Right cardiac atrium (tissue), 5 donors: Measurements from ENCODE around the gene FNDC3B. TPM values are rescaled to one million over a fixed set of nuclear protein-coding genes. Genes with fewer than 3 reads are reported as not detected.

Experiments used
- ATAC-seq, 2 donors: fragments of 200-7000 bp; cut with Tn5 transposase; one replicate each; pipeline versions ENCODE4 v1.8.0 to v1.9.1; 2020; ENCODE audit warnings: moderate library complexity in 2 of 2, mild to moderate bottlenecking in 1 of 2
- DNase-seq, 3 donors: peaks; one replicate each; pipeline ENCODE4 v3.0.0-alpha.2; 2020
- H3K27ac ChIP-seq: one replicate; pipeline ENCODE4 v1.5.1; 2013; ENCODE audit warnings: mild to moderate bottlenecking, low read length, control low read depth, moderate library complexity
- H3K27me3 ChIP-seq: one replicate; pipeline ENCODE4 v1.6.1; 2013; ENCODE audit not compliant: control insufficient read depth, insufficient read depth
- H3K4me1 ChIP-seq: one replicate; pipeline ENCODE4 v1.6.1; 2013; ENCODE audit warnings: low read length; ENCODE audit not compliant: control insufficient read depth, insufficient read depth
- H3K4me3 ChIP-seq: one replicate; pipeline ENCODE4 v1.5.1; 2013; ENCODE audit warnings: low read length, control low read depth
- H3K9me3 ChIP-seq: one replicate; pipeline ENCODE4 v1.6.1; 2013; ENCODE audit warnings: low read length; ENCODE audit not compliant: control insufficient read depth
- WGBS: extraction: QIAGEN DNeasy Blood & Tissue Kit; methylation state at CpG from one replicate; pipeline ENCODE4 v1.1.7; 2013; 5-methylcytosine and 5-hydroxymethylcytosine counted together
- intact Hi-C, 4 donors: fragments of 100-400 bp; cut with DNase I; formaldehyde crosslinking; loops; one replicate each; pipeline versions ENCODE4 v1.11.0 to v1.14.0; 2022 to 2023
- polyA plus RNA-seq: library from polyadenylated mRNA; stranded (reverse); fragments of 200-250 nt; gene quantifications from one replicate; pipeline ENCODE4 v1.2.3, GENCODE V29; 2013
- total RNA-seq, 4 donors: library from RNA; stranded (reverse); fragmentation: NEBNext Ultra II Directional; extraction: Animal tissue kit (Norgen Biotek cat#: 25700); gene quantifications; one replicate each; pipeline ENCODE4 v1.2.1, GENCODE V29; 2021
- donor health status: healthy with polysubstance abuse.
- donor health status: DM: no; HTN: yes; CAD: no.
- donor health status: DM: no; HTN: no; CAD: no.
- donor health status: DM: no; HTN: yes; CAD: no; lungs with severe emphysema.
- donor health status: DM: yes; HTN: yes; CAD: no.

FNDC3B gene
- total and polyA plus RNA-seq, 5 donors = 15.8 to 117 (median 83.0) TPM

DNA sequence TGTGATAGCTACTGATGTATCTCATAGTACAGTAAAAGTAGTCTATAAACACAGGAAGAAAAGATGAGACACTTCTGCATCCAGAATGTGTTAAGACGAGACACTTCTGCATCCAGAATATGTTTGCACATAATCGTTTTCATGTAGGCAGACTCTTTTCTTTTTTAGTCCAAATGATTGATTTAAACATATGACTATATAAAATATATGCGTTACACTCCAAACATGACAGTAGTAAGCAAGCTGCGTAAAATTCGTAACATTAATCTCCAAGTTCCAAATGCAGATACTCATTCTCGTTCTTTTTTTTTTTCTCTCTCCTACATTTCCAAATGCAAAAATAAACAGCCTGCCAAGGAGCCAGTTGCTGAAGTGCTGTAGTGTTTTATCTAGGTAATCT lies 82.6 kb downstream of the FNDC3B start:
- Histone ChIP-seq H3K27ac (no peak overlapping the region), H3K27me3 (no peaks in the 10 kb centered on the region), H3K9me3 (no peaks in the 10 kb centered on the region), H3K4me1 (peaks cover 4% of the 10 kb centered on the region), H3K4me3 (no peak overlapping the region)
- intact Hi-C loops = no loop called here
- DNase-seq (no peak), ATAC-seq (no peak)
- WGBS = 62% methylated on average over 6 of the region's 6 CpGs

DNA sequence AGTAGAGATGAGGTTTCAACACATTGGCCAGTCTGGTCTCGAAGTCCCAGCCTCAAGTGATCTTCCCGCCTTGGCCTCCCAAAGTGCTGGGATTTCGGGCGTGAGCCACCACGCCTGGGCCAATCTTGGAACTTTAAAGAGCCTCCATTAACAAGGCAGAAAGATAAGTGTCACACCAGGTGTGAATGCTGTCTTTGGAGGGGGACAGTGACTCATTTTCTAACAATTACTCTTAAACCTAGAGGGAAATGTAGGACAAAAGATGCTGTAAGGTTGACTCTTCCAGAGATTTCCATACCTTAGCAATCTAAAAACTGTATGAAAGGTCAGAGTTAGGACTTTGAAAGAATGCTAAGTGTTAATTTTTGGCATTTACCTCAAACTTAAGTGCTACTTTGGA lies 84.9 kb downstream of the FNDC3B start:
- Histone ChIP-seq H3K9me3 (no peaks in the 10 kb centered on the region), H3K4me3 (no peak overlapping the region), H3K4me1 (peaks cover 7% of the 10 kb centered on the region), H3K27ac (no peak overlapping the region), H3K27me3 (no peaks in the 10 kb centered on the region)
- ATAC-seq = no peak
- intact Hi-C loops = no loop called here
- DNase-seq = no peak
- 96% methylated on average over 5 of the region's 5 CpGs for WGBS

DNA sequence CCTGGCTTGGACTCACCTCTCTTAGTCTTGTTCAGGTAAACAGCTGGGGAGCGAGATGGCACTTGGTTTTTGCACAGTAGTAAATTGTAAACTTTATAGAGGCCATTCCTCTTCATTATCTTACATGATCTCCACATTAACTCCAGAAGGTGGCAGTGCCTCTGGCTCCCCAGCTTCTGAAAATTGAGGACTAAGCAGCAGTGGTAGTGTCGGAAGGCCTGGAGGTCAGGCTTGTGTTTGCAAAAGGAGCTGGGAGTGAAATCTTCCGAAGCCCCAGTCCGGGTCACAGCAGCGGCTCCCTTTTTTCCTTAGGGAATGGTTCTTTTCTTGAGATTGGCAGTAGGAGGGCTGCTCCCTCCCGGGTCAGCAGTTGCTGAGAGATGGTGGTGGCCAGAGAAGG lies 85.7 kb downstream of the FNDC3B start:
- Histone ChIP-seq H3K9me3 (no peaks in the 10 kb centered on the region), H3K4me1 (peaks cover 7% of the 10 kb centered on the region), H3K27ac (no peak overlapping the region), H3K4me3 (no peak overlapping the region), H3K27me3 (no peaks in the 10 kb centered on the region)
- intact Hi-C loops = no loop called here
- peak in 1 of 2 donors; percentile 7 for ATAC-seq
- no peak for DNase-seq
- 66% methylated on average over 6 of the region's 6 CpGs for WGBS

DNA sequence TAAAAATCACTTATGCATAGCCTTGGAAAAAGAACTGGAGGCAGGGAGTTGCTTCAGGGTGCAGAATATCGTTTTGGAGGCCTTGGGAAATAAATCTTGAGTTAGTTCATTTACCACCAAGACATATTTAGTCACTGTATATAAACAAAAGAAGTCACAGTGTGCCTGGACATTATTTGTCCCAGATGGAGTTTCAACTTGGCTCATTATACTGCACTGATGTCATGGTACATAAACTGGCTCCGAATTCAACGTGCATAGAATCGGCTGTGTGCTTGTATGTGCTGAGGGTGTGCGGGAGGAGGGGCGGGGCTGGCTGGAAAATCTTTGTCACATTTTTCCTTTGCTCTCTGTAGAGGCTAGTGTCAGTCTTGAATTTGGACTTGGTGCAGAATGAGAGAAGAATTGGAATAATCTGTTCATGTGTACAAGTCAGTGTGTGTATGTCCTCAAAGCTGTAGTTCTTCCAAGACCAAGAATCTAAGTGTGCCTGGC lies 86.6 kb downstream of the FNDC3B start:
- 22% methylated on average over 6 of the region's 6 CpGs for WGBS
- Histone ChIP-seq H3K4me1 (peaks cover 7% of the 10 kb centered on the region), H3K27ac (no peak overlapping the region), H3K27me3 (no peaks in the 10 kb centered on the region), H3K4me3 (no peak overlapping the region), H3K9me3 (no peaks in the 10 kb centered on the region)
- DNase-seq = peak; percentile 79 to 85 (median 80)
- intact Hi-C loops = no loop called here
- ATAC-seq = peak; percentile 84 to 90

DNA sequence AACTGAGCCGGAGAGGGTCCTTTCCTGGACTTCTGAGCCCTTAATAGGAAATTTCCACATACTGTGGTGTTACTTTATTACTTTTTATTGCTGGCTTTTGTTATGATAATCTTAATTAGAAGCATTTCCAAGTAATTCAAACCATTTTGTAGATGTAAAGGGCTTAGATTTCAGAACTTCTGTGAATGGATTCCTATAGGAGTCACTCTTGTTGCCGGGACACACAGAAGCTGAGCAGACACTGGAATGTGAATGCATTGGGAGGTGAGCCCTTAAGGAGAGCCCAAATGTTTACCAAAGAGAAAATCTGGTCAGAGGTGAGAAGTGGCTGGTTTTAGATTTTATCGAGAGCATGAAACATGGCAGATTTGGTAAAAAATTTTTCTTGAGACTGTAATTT lies 87.4 kb downstream of the FNDC3B start:
- H3K9me3 ChIP-seq = no peaks in the 10 kb centered on the region
- 64% methylated on average over 3 of the region's 3 CpGs for whole genome bisulfite sequencing
- DNase-seq (no peak), ATAC-seq (no peak)
- peak overlapping the region; percentile 56 for H3K27ac ChIP-seq
- peaks cover 7% of the 10 kb centered on the region for H3K4me1 ChIP-seq
- no peaks in the 10 kb centered on the region for H3K27me3 ChIP-seq
- no peak overlapping the region for H3K4me3 ChIP-seq
- intact Hi-C loops = no loop called here

DNA sequence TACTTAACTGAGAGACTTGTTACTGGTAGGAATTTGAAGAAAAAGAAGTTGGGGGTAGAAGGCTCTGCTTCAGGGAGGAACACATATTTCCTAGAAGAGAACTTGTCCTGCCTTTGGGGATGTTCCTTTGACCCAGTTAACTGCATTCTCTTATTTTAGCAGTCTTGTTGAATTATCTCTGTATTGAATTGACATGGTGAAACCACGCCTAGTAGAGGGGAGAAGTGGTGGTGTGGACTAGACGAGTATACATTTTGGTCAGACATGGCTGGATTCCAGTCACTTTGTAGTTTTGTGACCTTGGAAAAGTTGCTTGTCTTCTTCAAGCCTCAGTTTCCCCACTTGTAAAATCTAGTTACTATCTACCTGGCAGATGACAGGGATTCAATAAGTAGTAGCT lies 87.8 kb downstream of the FNDC3B start:
- DNase-seq (no peak), ATAC-seq (no peak)
- no peaks in the 10 kb centered on the region for H3K9me3 ChIP-seq
- peak overlapping the region; percentile 34 for H3K27ac ChIP-seq
- intact Hi-C loops = no loop called here
- no peaks in the 10 kb centered on the region for H3K27me3 ChIP-seq
- peaks cover 7% of the 10 kb centered on the region for H3K4me1 ChIP-seq
- 78% methylated on average over 2 of the region's 2 CpGs for WGBS
- no peak overlapping the region for H3K4me3 ChIP-seq

DNA sequence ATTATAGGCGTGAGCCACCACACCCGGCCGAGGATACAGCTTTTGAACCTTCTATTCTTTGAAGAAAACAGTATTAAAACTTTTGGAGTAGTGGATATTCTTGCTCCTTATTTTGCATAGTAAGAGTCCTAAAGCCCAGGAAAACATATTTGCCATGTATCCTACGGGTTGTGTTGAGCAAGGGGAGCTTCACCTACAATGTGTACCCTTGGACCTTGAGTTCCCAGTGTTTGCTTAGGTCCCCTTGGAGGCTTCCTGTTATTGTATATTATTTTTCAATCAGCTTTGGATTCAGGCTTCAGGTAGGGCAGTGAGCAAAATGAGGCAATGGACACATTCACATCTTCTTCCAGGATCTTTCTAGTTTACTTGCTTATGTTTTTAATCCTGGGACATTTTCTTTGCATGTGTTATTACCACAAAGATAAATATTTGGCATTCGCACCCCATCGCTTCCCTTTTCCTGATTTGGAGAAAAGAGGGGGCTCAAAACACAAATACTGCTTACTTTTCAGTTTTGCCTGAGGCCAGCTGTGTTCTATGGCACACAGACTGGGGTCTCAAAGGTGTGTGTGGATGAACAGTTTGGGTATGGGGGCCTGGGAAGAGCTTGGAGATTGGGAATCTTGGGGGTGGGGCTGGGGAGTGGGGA lies 88.7 kb downstream of the FNDC3B start:
- intact Hi-C loops = no loop called here
- no peak overlapping the region for H3K27ac ChIP-seq
- no peak overlapping the region for H3K4me3 ChIP-seq
- DNase-seq (no peak), ATAC-seq (no peak)
- WGBS = 92% methylated on average over 6 of the region's 6 CpGs
- H3K9me3 ChIP-seq = no peaks in the 10 kb centered on the region
- H3K4me1 ChIP-seq = peaks cover 7% of the 10 kb centered on the region
- no peaks in the 10 kb centered on the region for H3K27me3 ChIP-seq

DNA sequence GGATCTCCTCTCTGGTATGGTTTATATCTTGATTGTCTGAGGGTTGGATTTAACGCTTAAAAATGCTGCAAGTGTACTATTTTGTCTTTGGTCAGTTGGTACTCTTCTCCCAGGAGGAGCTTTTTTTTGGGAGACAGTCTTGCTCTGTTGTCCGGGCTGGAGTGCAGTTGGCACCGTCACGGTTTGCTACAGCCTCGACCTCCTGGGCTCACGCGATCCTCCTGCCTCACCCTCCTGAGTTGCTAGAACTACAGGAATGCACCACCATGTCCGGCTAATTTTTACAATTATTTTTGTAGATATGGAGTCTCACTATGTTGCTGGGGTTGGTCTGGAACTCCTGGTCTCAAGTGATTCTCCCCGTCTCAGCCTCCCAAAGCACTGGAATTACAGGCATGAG lies 89.5 kb downstream of the FNDC3B start:
- intact Hi-C loops = no loop called here
- DNase-seq = no peak
- H3K27me3 ChIP-seq = no peaks in the 10 kb centered on the region
- no peak overlapping the region for H3K4me3 ChIP-seq
- WGBS = 94% methylated on average over 9 of the region's 9 CpGs
- H3K27ac ChIP-seq = peak overlapping the region; percentile 17
- no peak for ATAC-seq
- H3K9me3 ChIP-seq = no peaks in the 10 kb centered on the region
- peaks cover 9% of the 10 kb centered on the region for H3K4me1 ChIP-seq

DNA sequence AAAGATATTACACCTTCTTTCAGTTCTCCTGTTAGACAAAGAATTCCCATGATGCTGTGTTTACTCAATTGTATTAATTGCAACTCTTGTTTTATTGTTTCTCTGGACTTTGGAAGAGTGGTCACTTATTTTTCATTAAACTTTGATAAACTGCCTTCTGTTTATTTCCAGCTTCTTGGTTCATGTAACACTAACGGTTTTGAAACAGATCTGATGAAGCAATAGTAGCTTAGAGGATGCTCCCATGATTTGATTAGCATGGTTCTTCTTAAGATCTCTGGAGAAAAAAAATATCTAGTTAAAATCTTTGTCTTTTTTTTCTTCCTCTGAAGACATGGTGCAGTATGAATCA lies 90.1 kb downstream of the FNDC3B start:
- DNase-seq (no peak), ATAC-seq (no peak)
- 38% methylated on average over 1 of the region's 1 CpG for WGBS
- intact Hi-C loops = no loop called here
- Histone ChIP-seq H3K9me3 (no peaks in the 10 kb centered on the region), H3K4me3 (no peak overlapping the region), H3K27ac (no peak overlapping the region), H3K4me1 (peaks cover 10% of the 10 kb centered on the region), H3K27me3 (no peaks in the 10 kb centered on the region)

DNA sequence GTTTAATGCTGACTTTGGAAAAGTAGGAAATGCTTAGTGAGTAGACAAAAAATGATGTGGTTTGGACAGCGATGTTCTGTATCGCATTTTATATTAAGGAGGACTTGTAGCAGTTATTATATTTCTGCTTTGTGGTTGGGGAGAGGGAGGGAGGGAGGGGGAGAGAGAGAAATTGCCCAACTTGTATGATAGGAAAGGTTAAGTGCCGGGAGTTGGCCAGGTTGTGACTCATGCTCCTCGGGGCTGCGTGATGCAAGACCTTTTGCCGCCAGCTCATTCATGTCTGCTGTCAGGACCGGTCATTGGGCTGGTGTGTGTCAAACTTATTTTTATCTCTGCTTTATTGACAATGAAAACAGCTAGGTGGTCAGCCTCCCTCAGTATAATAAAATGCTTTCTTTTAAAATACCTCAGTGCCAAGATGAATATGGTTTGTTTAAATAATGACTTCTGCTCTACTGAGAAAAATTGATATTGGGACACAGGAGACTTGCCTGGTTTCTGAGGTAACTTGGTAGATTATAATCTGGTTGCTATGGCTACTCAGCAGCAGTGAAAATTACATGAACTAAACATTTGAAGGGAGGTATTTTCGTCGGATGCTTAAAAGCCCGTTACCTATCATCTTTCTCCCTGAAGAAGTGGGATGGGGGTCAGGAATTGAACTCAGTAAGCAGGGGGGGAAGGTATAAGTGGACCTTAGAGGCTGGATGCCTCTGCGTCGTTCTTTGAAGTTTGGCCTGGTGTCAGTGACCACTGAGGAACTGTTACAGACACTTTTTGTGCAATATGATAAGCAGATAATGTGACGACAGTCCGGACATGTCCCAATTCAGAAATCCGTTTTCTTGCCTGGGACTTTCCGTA lies 90.7 kb downstream of the FNDC3B start:
- Histone ChIP-seq H3K4me1 (peaks cover 10% of the 10 kb centered on the region), H3K27me3 (no peaks in the 10 kb centered on the region), H3K4me3 (no peak overlapping the region), H3K9me3 (no peaks in the 10 kb centered on the region), H3K27ac (peak overlapping the region; percentile 88)
- DNase-seq = peak; percentile 91 to 95 (median 94)
- intact Hi-C loops = no loop called here
- ATAC-seq = peak; percentile 92 to 94
- 37% methylated on average over 16 of the region's 16 CpGs for WGBS

DNA sequence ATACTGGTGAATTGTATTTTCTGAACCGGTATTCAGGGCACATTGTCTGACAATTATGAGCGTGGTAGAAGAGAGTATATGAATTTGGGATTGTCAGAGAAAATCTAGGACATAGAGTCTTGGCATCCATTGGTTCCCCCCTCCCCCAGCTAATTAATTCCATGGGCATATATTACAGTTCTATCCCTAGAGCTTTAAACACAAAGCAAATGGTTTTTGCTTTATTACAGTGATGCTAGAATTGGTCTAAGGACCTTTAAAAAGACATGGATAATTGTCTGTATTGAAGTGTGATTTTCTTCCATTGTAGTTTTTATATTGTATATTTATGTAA lies 91.3 kb downstream of the FNDC3B start:
- H3K27ac ChIP-seq = peak overlapping the region; percentile 88
- no peak for DNase-seq
- no peak overlapping the region for H3K4me3 ChIP-seq
- WGBS = 54% methylated on average over 2 of the region's 2 CpGs
- H3K27me3 ChIP-seq = no peaks in the 10 kb centered on the region
- intact Hi-C loops = no loop called here
- ATAC-seq = no peak
- H3K9me3 ChIP-seq = no peaks in the 10 kb centered on the region
- peaks cover 11% of the 10 kb centered on the region for H3K4me1 ChIP-seq
